SK-N-SH (cell line): Measurements from ENCODE around the gene UBASH3B. TPM values are rescaled to one million over a fixed set of nuclear protein-coding genes. Genes with fewer than 3 reads are reported as not detected.
A peak's percentile ranks its signal among the peaks of the same experiment; 100 is the strongest.

Experiments used
- CTCF ChIA-PET: fragments of 300-600, 350-600 bp; formaldehyde crosslinking; extraction: SDS; loops from one replicate; lab custom pipeline; 2021; lab: Yijun Ruan, JAX
- POLR2A ChIA-PET: fragments of 350-600 bp; sonication (Branson Sonifier 250); formaldehyde crosslinking; extraction: SDS; loops from one replicate; lab custom pipeline; 2020; ENCODE audit warnings: antibody characterized with exemption, inconsistent platforms; lab: Yijun Ruan, JAX
- DNase-seq: peaks from one replicate; pipeline ENCODE4 v3.0.0; 2012
- H2AFZ ChIP-seq: fragments of 200-600 bp; sonication (generic); 2 replicates; pipeline ENCODE4 v1.8.1; 2016; ENCODE audit warnings: antibody characterized with exemption, mild to moderate bottlenecking, low read depth
- H3F3A ChIP-seq: fragments of 200-600 bp; sonication (generic); replicated peaks from 2 replicates; pipeline ENCODE3; 2016; ENCODE audit warnings: antibody characterized with exemption, mild to moderate bottlenecking; ENCODE audit not compliant: insufficient read depth
- H3K27ac ChIP-seq, 2 experiments: fragments of 200-500 bp in 1 of 2; fragments of 200-600 bp in 1 of 2; sonication (Bioruptor generic) in 1 of 2; sonication (generic), shearing (Covaris generic) in 1 of 2; 2 replicates each; pipeline versions ENCODE4 v1.5.1 to v1.6.1; 2014 to 2016; ENCODE audit warnings: low read depth in 2 of 2, inconsistent platforms in 1 of 2, low read length in 1 of 2, mild to moderate bottlenecking in 1 of 2, mixed read lengths in 1 of 2
- H3K27me3 ChIP-seq: fragments of 200-600 bp; sonication (generic), shearing (Covaris generic); 2 replicates; pipeline ENCODE4 v1.6.1; 2016; ENCODE audit warnings: mixed run types; ENCODE audit not compliant: insufficient read depth
- H3K36me3 ChIP-seq, 2 experiments: fragments of 200-500 bp in 1 of 2; fragments of 200-600 bp in 1 of 2; sonication (Bioruptor generic) in 1 of 2; sonication (generic) in 1 of 2; replicated peaks in 1 of 2; 2 replicates each; pipeline versions ENCODE3 to v1.5.1; 2014 to 2016; ENCODE audit warnings: low read length in 1 of 2, mild to moderate bottlenecking in 1 of 2; ENCODE audit not compliant: insufficient read depth in 2 of 2, control insufficient read depth in 1 of 2
- H3K4me1 ChIP-seq, 2 experiments: fragments of 200-500 bp in 1 of 2; fragments of 200-600 bp in 1 of 2; sonication (Bioruptor generic) in 1 of 2; sonication (generic), shearing (Covaris generic) in 1 of 2; 2 replicates each; pipeline versions ENCODE4 v1.5.1 to v1.6.1; 2014 to 2016; ENCODE audit warnings: low read depth in 1 of 2, low read length in 1 of 2, mixed run types in 1 of 2; ENCODE audit not compliant: insufficient read depth in 2 of 2, control insufficient read depth in 1 of 2
- H3K4me2 ChIP-seq: fragments of 200-600 bp; sonication (generic), shearing (Covaris generic); 2 replicates; pipeline ENCODE4 v1.6.1; 2017; ENCODE audit warnings: mixed run types
- H3K4me3 ChIP-seq, 2 experiments: fragments of 200-500 bp in 1 of 2; fragments of 200-600 bp in 1 of 2; sonication (Bioruptor generic) in 1 of 2; sonication (generic), shearing (Covaris generic) in 1 of 2; 2 replicates each; pipeline versions ENCODE4 v1.5.1 to v1.8.1; 2014 to 2016; ENCODE audit warnings: low read depth in 2 of 2, inconsistent platforms in 1 of 2, low read length in 1 of 2, mild to moderate bottlenecking in 1 of 2, mixed read lengths in 1 of 2, moderate library complexity in 1 of 2
- H3K79me2 ChIP-seq: fragments of 200-600 bp; sonication (generic); 2 replicates; pipeline ENCODE4 v1.8.1; 2017; ENCODE audit warnings: mild to moderate bottlenecking; ENCODE audit not compliant: insufficient read depth
- H3K9ac ChIP-seq: fragments of 200-600 bp; sonication (generic); 2 replicates; pipeline ENCODE4 v1.6.1; 2017; ENCODE audit warnings: mixed run types
- H3K9me2 ChIP-seq: fragments of 200-600 bp; sonication (generic); 2 replicates; pipeline ENCODE4 v1.6.1; 2017; ENCODE audit warnings: mixed run types
- H3K9me3 ChIP-seq: fragments of 200-600 bp; sonication (generic); 2 replicates; pipeline ENCODE4 v1.6.1; 2017; ENCODE audit warnings: mixed run types, mild to moderate bottlenecking, moderate library complexity
- H4K20me1 ChIP-seq: fragments of 200-600 bp; sonication (generic); 2 replicates; pipeline ENCODE4 v1.6.1; 2017; ENCODE audit warnings: mild to moderate bottlenecking, mixed run types; ENCODE audit not compliant: insufficient read depth
- CHD2 ChIP-seq: fragments of 150-350 bp; IDR thresholded peaks from 2 replicates; pipeline ENCODE4 v1.6.1; 2018; ENCODE audit warnings: low read length; ENCODE audit not compliant: partially characterized antibody
- EP300 ChIP-seq, 2 experiments: IDR thresholded peaks; 2 replicates each; pipeline versions ENCODE4 v1.4.0 to v1.6.1; 2012; ENCODE audit warnings: borderline replicate concordance in 1 of 2, low read depth in 1 of 2, low read length in 1 of 2
- FOSL2 ChIP-seq: IDR thresholded peaks from 2 replicates; pipeline ENCODE4 v1.4.0; 2012; ENCODE audit warnings: low read depth, mild to moderate bottlenecking, moderate library complexity, borderline replicate concordance
- FOXJ3 ChIP-seq: sonication (generic); formaldehyde crosslinking; IDR thresholded peaks from 2 replicates; pipeline ENCODE4 v1.5.1; 2020; ENCODE audit warnings: mild to moderate bottlenecking, missing genetic modification reagents
- GABPA ChIP-seq: IDR thresholded peaks from 2 replicates; pipeline ENCODE4 v1.4.0; 2012; ENCODE audit warnings: low read depth, mild to moderate bottlenecking
- IRF3 ChIP-seq: fragments of 150-350 bp; IDR thresholded peaks from 2 replicates; pipeline ENCODE4 v1.6.1; 2016; ENCODE audit warnings: mild to moderate bottlenecking, low read depth, low read length
- JUND ChIP-seq: IDR thresholded peaks from 2 replicates; pipeline ENCODE4 v1.4.0; 2012
- MXI1 ChIP-seq: IDR thresholded peaks from 2 replicates; pipeline ENCODE4 v1.6.1; 2012; ENCODE audit warnings: mild to moderate bottlenecking, low read depth, low read length, improper control_type of control experiment
- NFIC ChIP-seq: IDR thresholded peaks from 2 replicates; pipeline ENCODE4 v1.4.0; 2012; ENCODE audit warnings: borderline replicate concordance
- NRF1 ChIP-seq: IDR thresholded peaks from 2 replicates; pipeline ENCODE4 v1.6.1; 2012; ENCODE audit warnings: low read depth, mild to moderate bottlenecking, low read length
- POLR2AphosphoS5 ChIP-seq: IDR thresholded peaks from 2 replicates; pipeline ENCODE4 v1.6.1; 2012; ENCODE audit warnings: low read depth, low read length
- RAD21 ChIP-seq: IDR thresholded peaks from 2 replicates; pipeline ENCODE4 v1.6.1; 2012; ENCODE audit warnings: mild to moderate bottlenecking, low read length
- RXRA ChIP-seq: IDR thresholded peaks from 2 replicates; pipeline ENCODE4 v1.4.0; 2012; ENCODE audit warnings: low read depth, mild to moderate bottlenecking, borderline replicate concordance
- SIN3A ChIP-seq: IDR thresholded peaks from 2 replicates; pipeline ENCODE4 v1.6.1; 2012; ENCODE audit warnings: low read depth, mild to moderate bottlenecking, low read length, moderate library complexity, borderline replicate concordance
- SMC3 ChIP-seq: IDR thresholded peaks from 2 replicates; pipeline ENCODE4 v1.6.1; 2012; ENCODE audit warnings: low read depth, low read length, improper control_type of control experiment
- TCF12 ChIP-seq: IDR thresholded peaks from 2 replicates; pipeline ENCODE4 v1.4.0; 2012
- WGBS: methylation state at CpG from one replicate; pipeline ENCODE4 v1.1.6; 2017; ENCODE audit warnings: low lambda C conversion rate; 5-methylcytosine and 5-hydroxymethylcytosine counted together
- polyA plus RNA-seq, 3 experiments: library from polyadenylated mRNA; depleted of rRNA; stranded (reverse); fragments of >200 nt; gene quantifications; 2 replicates each; pipeline ENCODE4 v1.2.3, GENCODE V29; 2012
- TF ChIP-seq, protein P1 (sequence below): IDR thresholded peaks from 2 replicates; pipeline ENCODE4 v1.4.0; 2012; ENCODE audit warnings: low read depth, borderline replicate concordance
- TF ChIP-seq, protein P2 (sequence below): IDR thresholded peaks from 2 replicates; pipeline ENCODE4 v1.6.1; 2012; ENCODE audit warnings: mild to moderate bottlenecking, low read depth, low read length, moderate library complexity
- TF ChIP-seq, protein P3 (sequence below): IDR thresholded peaks from 2 replicates; pipeline ENCODE4; 2012

The UBASH3B gene
- polyA plus RNA-seq, 1 of the 3 experiments (the other 2 are of a cell fraction): 10.4 TPM

DNA sequence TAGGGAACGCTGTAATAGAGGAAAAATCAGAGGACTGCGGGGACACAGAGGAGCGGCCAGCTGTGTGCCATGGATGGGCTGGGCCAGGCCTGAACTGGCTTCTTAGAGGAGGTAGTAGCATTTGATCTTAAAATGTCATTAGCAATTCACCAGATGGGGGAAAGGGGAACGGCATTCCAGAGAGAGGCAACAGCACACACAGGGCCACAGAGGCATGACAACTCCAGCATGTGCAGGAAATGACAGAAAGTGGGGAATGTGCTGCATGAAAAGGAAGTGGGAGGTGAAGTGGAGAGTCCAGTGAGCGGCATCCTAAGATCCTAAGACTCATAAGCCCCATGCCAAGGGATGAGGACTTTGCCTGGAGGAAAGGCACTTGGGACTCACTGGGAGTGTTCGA lies 69.0 kb downstream of the UBASH3B start:
- no peak overlapping the region for H3K9ac ChIP-seq
- WGBS: 71% methylated on average over 6 of the region's 6 CpGs

More for the DNA sequence above, 69.0 kb downstream of the UBASH3B start:
- H3K4me2 ChIP-seq: no peak overlapping the region
- H3K9me2 ChIP-seq: no peaks in the 10 kb centered on the region
- CTCF ChIA-PET: interaction anchor here (0.9 to 1.0 kb wide), 2 partner anchors 29 to 57 kb away, joined by 3 read pairs; no protein-coding TSS in a partner anchor
- no peaks in the 10 kb centered on the region for H3K36me3 ChIP-seq
- POLR2A ChIA-PET: no interaction called here
- H3F3A ChIP-seq: peaks cover 24% of the 10 kb centered on the region
- TF ChIP-seq NFIC (no peak), GABPA (no peak), NRF1 (no peak), SIN3A (no peak), EP300 (IDR thresholded peaks at IDR 0.05; ENCODE audit: borderline replicate concordance in 1 of 2, low read depth in 1 of 2, low read length in 1 of 2) (no peak), TCF12 (no peak), RAD21 (no peak), JUND (no peak), MXI1 (no peak), CHD2 (no peak), SMC3 (no peak), IRF3 (no peak), FOXJ3 (CRISPR knock-in tag) (no peak), RXRA (no peak), POLR2AphosphoS5 (no peak), FOSL2 (no peak)
- TF ChIP-seq, protein P1, sequence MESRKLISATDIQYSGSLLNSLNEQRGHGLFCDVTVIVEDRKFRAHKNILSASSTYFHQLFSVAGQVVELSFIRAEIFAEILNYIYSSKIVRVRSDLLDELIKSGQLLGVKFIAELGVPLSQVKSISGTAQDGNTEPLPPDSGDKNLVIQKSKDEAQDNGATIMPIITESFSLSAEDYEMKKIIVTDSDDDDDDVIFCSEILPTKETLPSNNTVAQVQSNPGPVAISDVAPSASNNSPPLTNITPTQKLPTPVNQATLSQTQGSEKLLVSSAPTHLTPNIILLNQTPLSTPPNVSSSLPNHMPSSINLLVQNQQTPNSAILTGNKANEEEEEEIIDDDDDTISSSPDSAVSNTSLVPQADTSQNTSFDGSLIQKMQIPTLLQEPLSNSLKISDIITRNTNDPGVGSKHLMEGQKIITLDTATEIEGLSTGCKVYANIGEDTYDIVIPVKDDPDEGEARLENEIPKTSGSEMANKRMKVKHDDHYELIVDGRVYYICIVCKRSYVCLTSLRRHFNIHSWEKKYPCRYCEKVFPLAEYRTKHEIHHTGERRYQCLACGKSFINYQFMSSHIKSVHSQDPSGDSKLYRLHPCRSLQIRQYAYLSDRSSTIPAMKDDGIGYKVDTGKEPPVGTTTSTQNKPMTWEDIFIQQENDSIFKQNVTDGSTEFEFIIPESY: no peak
- TF ChIP-seq, protein P2, sequence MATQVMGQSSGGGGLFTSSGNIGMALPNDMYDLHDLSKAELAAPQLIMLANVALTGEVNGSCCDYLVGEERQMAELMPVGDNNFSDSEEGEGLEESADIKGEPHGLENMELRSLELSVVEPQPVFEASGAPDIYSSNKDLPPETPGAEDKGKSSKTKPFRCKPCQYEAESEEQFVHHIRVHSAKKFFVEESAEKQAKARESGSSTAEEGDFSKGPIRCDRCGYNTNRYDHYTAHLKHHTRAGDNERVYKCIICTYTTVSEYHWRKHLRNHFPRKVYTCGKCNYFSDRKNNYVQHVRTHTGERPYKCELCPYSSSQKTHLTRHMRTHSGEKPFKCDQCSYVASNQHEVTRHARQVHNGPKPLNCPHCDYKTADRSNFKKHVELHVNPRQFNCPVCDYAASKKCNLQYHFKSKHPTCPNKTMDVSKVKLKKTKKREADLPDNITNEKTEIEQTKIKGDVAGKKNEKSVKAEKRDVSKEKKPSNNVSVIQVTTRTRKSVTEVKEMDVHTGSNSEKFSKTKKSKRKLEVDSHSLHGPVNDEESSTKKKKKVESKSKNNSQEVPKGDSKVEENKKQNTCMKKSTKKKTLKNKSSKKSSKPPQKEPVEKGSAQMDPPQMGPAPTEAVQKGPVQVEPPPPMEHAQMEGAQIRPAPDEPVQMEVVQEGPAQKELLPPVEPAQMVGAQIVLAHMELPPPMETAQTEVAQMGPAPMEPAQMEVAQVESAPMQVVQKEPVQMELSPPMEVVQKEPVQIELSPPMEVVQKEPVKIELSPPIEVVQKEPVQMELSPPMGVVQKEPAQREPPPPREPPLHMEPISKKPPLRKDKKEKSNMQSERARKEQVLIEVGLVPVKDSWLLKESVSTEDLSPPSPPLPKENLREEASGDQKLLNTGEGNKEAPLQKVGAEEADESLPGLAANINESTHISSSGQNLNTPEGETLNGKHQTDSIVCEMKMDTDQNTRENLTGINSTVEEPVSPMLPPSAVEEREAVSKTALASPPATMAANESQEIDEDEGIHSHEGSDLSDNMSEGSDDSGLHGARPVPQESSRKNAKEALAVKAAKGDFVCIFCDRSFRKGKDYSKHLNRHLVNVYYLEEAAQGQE: no peak
- TF ChIP-seq, protein P3, sequence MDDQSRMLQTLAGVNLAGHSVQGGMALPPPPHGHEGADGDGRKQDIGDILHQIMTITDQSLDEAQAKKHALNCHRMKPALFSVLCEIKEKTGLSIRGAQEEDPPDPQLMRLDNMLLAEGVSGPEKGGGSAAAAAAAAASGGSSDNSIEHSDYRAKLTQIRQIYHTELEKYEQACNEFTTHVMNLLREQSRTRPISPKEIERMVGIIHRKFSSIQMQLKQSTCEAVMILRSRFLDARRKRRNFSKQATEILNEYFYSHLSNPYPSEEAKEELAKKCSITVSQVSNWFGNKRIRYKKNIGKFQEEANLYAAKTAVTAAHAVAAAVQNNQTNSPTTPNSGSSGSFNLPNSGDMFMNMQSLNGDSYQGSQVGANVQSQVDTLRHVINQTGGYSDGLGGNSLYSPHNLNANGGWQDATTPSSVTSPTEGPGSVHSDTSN: no peak
- 0 out of 4 replicates have a peak overlapping the region, but pooled peaks of 1 of the 2 experiments have one; percentile 85 for H3K27ac ChIP-seq
- no peak for DNase-seq
- no peaks in the 10 kb centered on the region for H3K9me3 ChIP-seq
- peaks cover 65% of the 10 kb centered on the region for H3K79me2 ChIP-seq
- H3K4me3 ChIP-seq: no peak overlapping the region
- no peak overlapping the region for H2AFZ ChIP-seq
- H3K4me1 ChIP-seq: peaks cover 10 to 32% of the 10 kb centered on the region in 2 experiments; a peak in 3 of 4 replicates
- H3K27me3 ChIP-seq: no peaks in the 10 kb centered on the region
- H4K20me1 ChIP-seq: no peaks in the 10 kb centered on the region
